A172 (cell line): ENCODE measurements around the gene CNOT10. TPM values are rescaled to one million over a fixed set of nuclear protein-coding genes. Genes with fewer than 3 reads are reported as not detected.
A peak's percentile ranks its signal among the peaks of the same experiment; 100 is the strongest.
"Not testable (repeated sequence)": the region's sequence is repeated elsewhere in the genome, so short reads cannot be mapped to it uniquely, and the experiment has no call there.

ENCODE experiments used
- DNase-seq: peaks from one replicate; pipeline ENCODE4 v3.0.0-alpha.2; 2015; ENCODE audit warnings: low spot score
- total RNA-seq: library from RNA; depleted of rRNA; stranded (reverse); fragments of >200 nt; shearing (Covaris generic); gene quantifications from 2 replicates; pipeline ENCODE4 v1.2.3, GENCODE V29; 2014; rRNA removed

The CNOT10 gene
- 34.4 and 44.8 TPM in 2 replicates for total RNA-seq

- peak; percentile 94 for DNase-seq
Measured at GRCh38 chr3:32684800-32685542, at the start of gene CNOT10. CNOT10 (plus strand) TSS chr3:32685188; CDS start chr3:32685461, 273 bp downstream.

GRCh38 chr3:32640939-32641338 is 44.0 kb upstream of the CNOT10 start:
- DNase-seq: no peak

- DNase-seq: no peak
Measured at GRCh38 chr3:32641356-32641755, 43.6 kb upstream of the CNOT10 start.

GRCh38 chr3:32643354-32643753 is 41.6 kb upstream of the CNOT10 start:
- no peak for DNase-seq

- no peak for DNase-seq
Measured at GRCh38 chr3:32643816-32644215, 41.2 kb upstream of the CNOT10 start.

GRCh38 chr3:32644380-32644779 is 40.6 kb upstream of the CNOT10 start:
- DNase-seq: no peak

GRCh38 chr3:32646761-32647160 is 38.2 kb upstream of the CNOT10 start:
- DNase-seq: no peak

- DNase-seq: not testable (repeated sequence)
Measured at GRCh38 chr3:32652337-32653100, 32.5 kb upstream of the CNOT10 start.

- DNase-seq: no peak
Measured at GRCh38 chr3:32655167-32655566, 29.8 kb upstream of the CNOT10 start.

- no peak for DNase-seq
Measured at GRCh38 chr3:32660634-32661033, 24.4 kb upstream of the CNOT10 start.

- no peak for DNase-seq
Measured at GRCh38 chr3:32662647-32663046, 22.3 kb upstream of the CNOT10 start.

GRCh38 chr3:32664630-32665075 is 20.3 kb upstream of the CNOT10 start:
- peak; percentile 46 for DNase-seq

GRCh38 chr3:32667072-32667582 is 17.9 kb upstream of the CNOT10 start:
- no peak for DNase-seq

- not testable (repeated sequence) for DNase-seq
Measured at GRCh38 chr3:32669226-32669625, 15.8 kb upstream of the CNOT10 start.

- not testable (repeated sequence) for DNase-seq
Measured at GRCh38 chr3:32673730-32674129, 11.3 kb upstream of the CNOT10 start.

GRCh38 chr3:32675164-32675563 is 9.8 kb upstream of the CNOT10 start:
- DNase-seq: no peak

GRCh38 chr3:32675650-32676049 is 9.3 kb upstream of the CNOT10 start:
- DNase-seq: no peak

GRCh38 chr3:32681811-32682210 is 3.2 kb upstream of the CNOT10 start:
- DNase-seq: peak; percentile 20

- DNase-seq: no peak
Measured at GRCh38 chr3:32684029-32684799, 774 bp upstream of the CNOT10 start.

GRCh38 chr3:32685543-32686185 is 676 bp downstream of the CNOT10 start:
- DNase-seq: no peak

- no peak for DNase-seq
Measured at GRCh38 chr3:32686713-32687112, 1.7 kb downstream of the CNOT10 start.
